SK-N-SH (cell line): ENCODE data around the gene PIBF1. TPM values are rescaled to one million over a fixed set of nuclear protein-coding genes. Genes with fewer than 3 reads are reported as not detected.
"Not testable (repeated sequence)": the region's sequence is repeated elsewhere in the genome, so short reads cannot be mapped to it uniquely, and the experiment has no call there.

Experiments
- CTCF ChIA-PET: fragments of 300-600, 350-600 bp; formaldehyde crosslinking; extraction: SDS; loops from one replicate; lab custom pipeline; 2021; lab: Yijun Ruan, JAX
- POLR2A ChIA-PET: fragments of 350-600 bp; sonication (Branson Sonifier 250); formaldehyde crosslinking; extraction: SDS; loops from one replicate; lab custom pipeline; 2020; ENCODE audit warnings: antibody characterized with exemption, inconsistent platforms; lab: Yijun Ruan, JAX
- DNase-seq: peaks from one replicate; pipeline ENCODE4 v3.0.0; 2012
- H2AFZ ChIP-seq: fragments of 200-600 bp; sonication (generic); 2 replicates; pipeline ENCODE4 v1.8.1; 2016; ENCODE audit warnings: antibody characterized with exemption, mild to moderate bottlenecking, low read depth
- H3F3A ChIP-seq: fragments of 200-600 bp; sonication (generic); replicated peaks from 2 replicates; pipeline ENCODE3; 2016; ENCODE audit warnings: antibody characterized with exemption, mild to moderate bottlenecking; ENCODE audit not compliant: insufficient read depth
- H3K27ac ChIP-seq, 2 experiments: fragments of 200-500 bp in 1 of 2; fragments of 200-600 bp in 1 of 2; sonication (Bioruptor generic) in 1 of 2; sonication (generic), shearing (Covaris generic) in 1 of 2; 2 replicates each; pipeline versions ENCODE4 v1.5.1 to v1.6.1; 2014 to 2016; ENCODE audit warnings: low read depth in 2 of 2, inconsistent platforms in 1 of 2, low read length in 1 of 2, mild to moderate bottlenecking in 1 of 2, mixed read lengths in 1 of 2
- H3K27me3 ChIP-seq: fragments of 200-600 bp; sonication (generic), shearing (Covaris generic); 2 replicates; pipeline ENCODE4 v1.6.1; 2016; ENCODE audit warnings: mixed run types; ENCODE audit not compliant: insufficient read depth
- H3K36me3 ChIP-seq, 2 experiments: fragments of 200-500 bp in 1 of 2; fragments of 200-600 bp in 1 of 2; sonication (Bioruptor generic) in 1 of 2; sonication (generic) in 1 of 2; replicated peaks in 1 of 2; 2 replicates each; pipeline versions ENCODE3 to v1.5.1; 2014 to 2016; ENCODE audit warnings: low read length in 1 of 2, mild to moderate bottlenecking in 1 of 2; ENCODE audit not compliant: insufficient read depth in 2 of 2, control insufficient read depth in 1 of 2
- H3K4me1 ChIP-seq, 2 experiments: fragments of 200-500 bp in 1 of 2; fragments of 200-600 bp in 1 of 2; sonication (Bioruptor generic) in 1 of 2; sonication (generic), shearing (Covaris generic) in 1 of 2; 2 replicates each; pipeline versions ENCODE4 v1.5.1 to v1.6.1; 2014 to 2016; ENCODE audit warnings: low read depth in 1 of 2, low read length in 1 of 2, mixed run types in 1 of 2; ENCODE audit not compliant: insufficient read depth in 2 of 2, control insufficient read depth in 1 of 2
- H3K4me2 ChIP-seq: fragments of 200-600 bp; sonication (generic), shearing (Covaris generic); 2 replicates; pipeline ENCODE4 v1.6.1; 2017; ENCODE audit warnings: mixed run types
- H3K4me3 ChIP-seq, 2 experiments: fragments of 200-500 bp in 1 of 2; fragments of 200-600 bp in 1 of 2; sonication (Bioruptor generic) in 1 of 2; sonication (generic), shearing (Covaris generic) in 1 of 2; 2 replicates each; pipeline versions ENCODE4 v1.5.1 to v1.8.1; 2014 to 2016; ENCODE audit warnings: low read depth in 2 of 2, inconsistent platforms in 1 of 2, low read length in 1 of 2, mild to moderate bottlenecking in 1 of 2, mixed read lengths in 1 of 2, moderate library complexity in 1 of 2
- H3K79me2 ChIP-seq: fragments of 200-600 bp; sonication (generic); 2 replicates; pipeline ENCODE4 v1.8.1; 2017; ENCODE audit warnings: mild to moderate bottlenecking; ENCODE audit not compliant: insufficient read depth
- H3K9ac ChIP-seq: fragments of 200-600 bp; sonication (generic); 2 replicates; pipeline ENCODE4 v1.6.1; 2017; ENCODE audit warnings: mixed run types
- H3K9me2 ChIP-seq: fragments of 200-600 bp; sonication (generic); 2 replicates; pipeline ENCODE4 v1.6.1; 2017; ENCODE audit warnings: mixed run types
- H3K9me3 ChIP-seq: fragments of 200-600 bp; sonication (generic); 2 replicates; pipeline ENCODE4 v1.6.1; 2017; ENCODE audit warnings: mixed run types, mild to moderate bottlenecking, moderate library complexity
- H4K20me1 ChIP-seq: fragments of 200-600 bp; sonication (generic); 2 replicates; pipeline ENCODE4 v1.6.1; 2017; ENCODE audit warnings: mild to moderate bottlenecking, mixed run types; ENCODE audit not compliant: insufficient read depth
- CHD2 ChIP-seq: fragments of 150-350 bp; IDR thresholded peaks from 2 replicates; pipeline ENCODE4 v1.6.1; 2018; ENCODE audit warnings: low read length; ENCODE audit not compliant: partially characterized antibody
- CTCF ChIP-seq: fragments of 200-600 bp; sonication (generic); IDR thresholded peaks from 2 replicates; pipeline ENCODE4 v1.6.1; 2017; ENCODE audit warnings: antibody characterized with exemption, mild to moderate bottlenecking, moderate library complexity
- ELF1 ChIP-seq: IDR thresholded peaks from 2 replicates; pipeline ENCODE4 v1.4.0; 2012
- EZH2phosphoT487 ChIP-seq: fragments of 200-600 bp; sonication (generic); IDR thresholded peaks from 2 replicates; pipeline ENCODE4 v1.6.1; 2017; ENCODE audit warnings: low read depth, mixed run types, mild to moderate bottlenecking, antibody characterized with exemption, moderate library complexity, borderline replicate concordance
- GABPA ChIP-seq: IDR thresholded peaks from 2 replicates; pipeline ENCODE4 v1.4.0; 2012; ENCODE audit warnings: low read depth, mild to moderate bottlenecking
- GATA2 ChIP-seq: sonication (generic); formaldehyde crosslinking; IDR thresholded peaks from 2 replicates; pipeline ENCODE4 v1.5.0; 2020; ENCODE audit warnings: mild to moderate bottlenecking, missing genetic modification reagents
- JUND ChIP-seq: IDR thresholded peaks from 2 replicates; pipeline ENCODE4 v1.4.0; 2012
- MAX ChIP-seq: IDR thresholded peaks from 2 replicates; pipeline ENCODE4 v1.4.0; 2012; ENCODE audit warnings: low read depth
- RFX5 ChIP-seq: IDR thresholded peaks from 2 replicates; pipeline ENCODE4 v1.6.1; 2012; ENCODE audit warnings: mild to moderate bottlenecking, improper control_type of control experiment, low read length
- SIN3A ChIP-seq: IDR thresholded peaks from 2 replicates; pipeline ENCODE4 v1.6.1; 2012; ENCODE audit warnings: low read depth, mild to moderate bottlenecking, low read length, moderate library complexity, borderline replicate concordance
- YY1 ChIP-seq: IDR thresholded peaks from 2 replicates; pipeline ENCODE4 v1.4.0; 2012; ENCODE audit warnings: low read depth, mild to moderate bottlenecking
- WGBS: methylation state at CpG from one replicate; pipeline ENCODE4 v1.1.6; 2017; ENCODE audit warnings: low lambda C conversion rate; 5-methylcytosine and 5-hydroxymethylcytosine counted together
- polyA plus RNA-seq, 3 experiments: library from polyadenylated mRNA; depleted of rRNA; stranded (reverse); fragments of >200 nt; gene quantifications; 2 replicates each; pipeline ENCODE4 v1.2.3, GENCODE V29; 2012

The PIBF1 gene
- polyA plus RNA-seq, 1 of the 3 experiments (the other 2 are of a cell fraction) = 3.9 TPM

- TF ChIP-seq GABPA (no peak), CHD2 (no peak), EZH2phosphoT487 (no peak)
These were observed 7.9 kb upstream of the PIBF1 start (continued) for GRCh38 chr13:72774019-72774418.

- peaks cover 28 to 29% of the 10 kb centered on the region in 2 experiments for H3K36me3 ChIP-seq
- 2% methylated on average over 7 of the region's 7 CpGs for WGBS
- H2AFZ ChIP-seq = peak overlapping the region; percentile 92
- peaks cover 10% of the 10 kb centered on the region for H3F3A ChIP-seq
- no peaks in the 10 kb centered on the region for H3K27me3 ChIP-seq
- no peaks in the 10 kb centered on the region for H3K9me3 ChIP-seq
- CTCF ChIA-PET = no interaction called here
- peak; percentile 1 for DNase-seq
- peaks cover 15% of the 10 kb centered on the region for H4K20me1 ChIP-seq
- 0 out of 2 replicates have a peak, but pooled peaks have one; percentile 40 for TF ChIP-seq SIN3A
- TF ChIP-seq YY1 = no peak
- no peak for TF ChIP-seq ELF1
- no peak for TF ChIP-seq MAX
- TF ChIP-seq CTCF = no peak
- TF ChIP-seq RFX5 = no peak
- no peak for TF ChIP-seq GATA2 (CRISPR knock-in tag)
- no peak for TF ChIP-seq JUND
- TF ChIP-seq EZH2phosphoT487 = no peak
- H3K4me1 ChIP-seq = peaks cover 0 to 15% of the 10 kb centered on the region in 2 experiments; a peak in 3 of 4 replicates
- H3K9me2 ChIP-seq = no peaks in the 10 kb centered on the region
- peak overlapping the region; percentile 93 to 95 for H3K4me3 ChIP-seq
- peak overlapping the region; percentile 82 for H3K27ac ChIP-seq
- H3K79me2 ChIP-seq = peaks cover 98% of the 10 kb centered on the region
- peak overlapping the region; percentile 78 for H3K4me2 ChIP-seq
- POLR2A ChIA-PET = no interaction called here
- H3K9ac ChIP-seq = peak overlapping the region; percentile 90
These were observed 784 bp downstream of the PIBF1 start for GRCh38 chr13:72782717-72783116.

GRCh38 chr13:72784679-72785078, 2.7 kb downstream of the PIBF1 start:
- H3K4me2 ChIP-seq, H3K27me3 ChIP-seq, H3K9ac ChIP-seq, POLR2A ChIA-PET, H3K4me3 ChIP-seq, H3K9me3 ChIP-seq, H3K9me2 ChIP-seq, DNase-seq, H4K20me1 ChIP-seq, H3K27ac ChIP-seq, H3F3A ChIP-seq, H2AFZ ChIP-seq, CTCF ChIA-PET: not testable (repeated sequence)
- H3K4me1 ChIP-seq = peaks cover 0 to 12% of the 10 kb centered on the region in 2 experiments; a peak in 3 of 4 replicates
- 86% methylated on average over 4 of the region's 4 CpGs for WGBS
- H3K36me3 ChIP-seq = peaks cover 18% of the 10 kb centered on the region in 2 experiments
- H3K79me2 ChIP-seq = peaks cover 98% of the 10 kb centered on the region
